K562 (cell line): ENCODE data around the gene UPP1. TPM values are rescaled to one million over a fixed set of nuclear protein-coding genes. Genes with fewer than 3 reads are reported as not detected.

ENCODE experiments used
- CTCFL ChIP-seq: IDR thresholded peaks from 2 replicates; pipeline ENCODE4 v1.6.1; 2011; ENCODE audit warnings: borderline replicate concordance, low read depth, mild to moderate bottlenecking, moderate library complexity, low read length; ENCODE audit not compliant: insufficient read depth, poor library complexity, severe bottlenecking
- HDGF ChIP-seq: fragments of 450-650 bp; IDR thresholded peaks from 2 replicates; pipeline ENCODE4 v1.6.1; 2016
- JUNB ChIP-seq: fragments of 450-650 bp; formaldehyde crosslinking; conservative IDR thresholded peaks from 2 replicates; pipeline ENCODE4 v1.4.0; 2020; ENCODE audit warnings: mild to moderate bottlenecking
- NONO ChIP-seq, 2 experiments: fragments of 200-400 bp in 1 of 2; fragments of 450-650 bp in 1 of 2; formaldehyde crosslinking in 1 of 2; IDR thresholded peaks; 2 replicates each; pipeline ENCODE4 v1.6.1; 2017; ENCODE audit warnings: low read depth in 2 of 2, mild to moderate bottlenecking in 2 of 2, moderate library complexity in 2 of 2, low read length in 1 of 2
- NR2C2 ChIP-seq, 2 experiments: fragments of 200-800 bp in 1 of 2; sonication (Bioruptor generic) in 1 of 2; sonication (generic) in 1 of 2; formaldehyde crosslinking in 1 of 2; IDR thresholded peaks; 2 replicates each; pipeline versions ENCODE4 v1.6.1 to v1.8.0; 2016 to 2022; ENCODE audit warnings: mild to moderate bottlenecking in 1 of 2, missing compliant biosample characterization in 1 of 2, missing genetic modification characterization in 1 of 2, missing genetic modification reagents in 1 of 2
- RBM22 ChIP-seq: fragments of 200-400 bp; formaldehyde crosslinking; IDR thresholded peaks from 2 replicates; pipeline ENCODE4 v1.6.1; 2018; ENCODE audit warnings: low read length, low read depth; ENCODE audit not compliant: poor library complexity, severe bottlenecking
- SIN3B ChIP-seq: fragments of 450-650 bp; IDR thresholded peaks from 2 replicates; pipeline ENCODE4 v1.6.1; 2017; ENCODE audit warnings: low read depth, mild to moderate bottlenecking, moderate library complexity
- STAT5A ChIP-seq: IDR thresholded peaks from 2 replicates; pipeline ENCODE4 v1.6.1; 2012; ENCODE audit warnings: low read length, inconsistent platforms, borderline replicate concordance
- ZBTB40 ChIP-seq, 2 experiments: fragments of 450-650 bp in 1 of 2; sonication (generic) in 1 of 2; formaldehyde crosslinking in 1 of 2; IDR thresholded peaks; 2 replicates each; pipeline versions ENCODE4 v1.7.1 to v1.9.0; 2016 to 2022; ENCODE audit warnings: inconsistent platforms in 1 of 2, mild to moderate bottlenecking in 1 of 2, missing genetic modification reagents in 1 of 2
- ZBTB8A ChIP-seq: fragments of 450-650 bp; IDR thresholded peaks from 2 replicates; pipeline ENCODE4 v1.6.1; 2018; ENCODE audit warnings: mild to moderate bottlenecking, moderate library complexity; ENCODE audit not compliant: partially characterized antibody
- ZKSCAN1 ChIP-seq: fragments of 150-350 bp; IDR thresholded peaks from 2 replicates; pipeline ENCODE4 v1.6.1; 2016; ENCODE audit warnings: low read depth, low read length
- ZNF124 ChIP-seq: sonication (generic); formaldehyde crosslinking; IDR thresholded peaks from 2 replicates; pipeline ENCODE4 v1.8.1; 2022; ENCODE audit warnings: missing genetic modification reagents
- ZNF668 ChIP-seq: fragments of 250-450 bp; sonication (Bioruptor Pico); IDR thresholded peaks from 2 replicates; pipeline ENCODE4 v1.8.0; 2022; ENCODE audit warnings: mild to moderate bottlenecking, inconsistent platforms
- polyA plus RNA-seq, 8 experiments: library from polyadenylated mRNA; depleted of rRNA in 4 of 8; stranded (reverse) in 5 of 8; unstranded in 3 of 8; fragments of >200 nt; fragmentation: Nextera tagmentation in 2 of 8; fragmentation: Illumina TruSeq in 1 of 8; extraction: Ambion mirVana in 2 of 8; extraction: Trizol in 1 of 8; gene quantifications; 2 replicates each; pipeline versions ENCODE4 v1.2.1 to v1.2.3, GENCODE V29; 2011 to 2014; ENCODE audit warnings: inconsistent platforms in 1 of 8, missing spikeins in 1 of 8
- total RNA-seq, 7 experiments: library from RNA; depleted of rRNA in 6 of 7; stranded (reverse); fragments of >200 nt in 6 of 7; fragmentation: Illumina TruSeq in 2 of 7; extraction: Trizol in 2 of 7; gene quantifications; 2 replicates each; pipeline versions ENCODE4 v1.2.1 to v1.2.3, GENCODE V29; 2011 to 2021; ENCODE audit warnings: low replicate concordance in 1 of 7
- TF ChIP-seq, protein P1 (sequence below): fragments of 250-450 bp; sonication (Bioruptor Pico); IDR thresholded peaks from 2 replicates; pipeline ENCODE4 v1.5.1; 2021; ENCODE audit warnings: mild to moderate bottlenecking

UPP1 gene
- total and polyA plus RNA-seq, 9 of the 15 experiments (the other 6 are each of a cell fraction or from before 2014, with no cell fraction given): 0.38 to 2.4 (median 0.61) TPM

DNA sequence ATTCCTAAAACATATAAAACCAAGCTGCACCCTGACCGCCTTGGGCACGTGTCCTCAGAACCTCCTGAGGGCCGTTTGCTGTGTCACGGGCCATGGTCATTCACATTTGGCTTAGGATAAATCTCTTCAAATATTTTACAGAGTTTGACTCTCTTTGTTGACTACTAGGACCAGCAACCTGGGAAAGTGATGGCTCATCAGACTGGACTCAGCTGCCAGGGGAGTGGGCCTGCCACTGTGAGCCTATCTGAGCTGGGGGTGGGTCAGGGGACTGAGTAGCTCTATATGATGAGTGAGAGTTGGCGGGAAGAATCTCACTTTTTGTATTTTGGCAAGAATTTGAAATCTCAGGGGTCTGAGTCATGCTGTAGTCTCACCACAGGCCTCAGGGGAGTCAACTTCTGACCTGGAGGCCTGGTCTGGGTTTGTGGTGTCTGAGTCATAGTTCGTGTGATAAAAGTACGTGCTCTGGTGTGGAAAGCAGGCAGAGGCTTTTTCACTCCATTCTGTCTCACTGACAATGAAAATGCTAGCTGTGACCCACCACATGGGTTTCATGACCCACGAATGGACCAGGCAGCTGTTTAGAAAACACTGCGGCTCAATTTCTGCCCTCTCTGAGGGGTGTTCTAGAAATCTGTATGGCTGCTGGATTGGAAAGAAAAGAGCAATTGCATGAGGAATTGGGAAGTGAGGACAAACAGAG lies 4.2 kb upstream of the UPP1 start (continued):
- TF ChIP-seq ZBTB40 (IDR thresholded peaks at IDR 0.05): no peak
- TF ChIP-seq ZBTB40 (CRISPR knock-in tag; IDR thresholded peaks at IDR 0.05): no peak
- TF ChIP-seq, protein P1, sequence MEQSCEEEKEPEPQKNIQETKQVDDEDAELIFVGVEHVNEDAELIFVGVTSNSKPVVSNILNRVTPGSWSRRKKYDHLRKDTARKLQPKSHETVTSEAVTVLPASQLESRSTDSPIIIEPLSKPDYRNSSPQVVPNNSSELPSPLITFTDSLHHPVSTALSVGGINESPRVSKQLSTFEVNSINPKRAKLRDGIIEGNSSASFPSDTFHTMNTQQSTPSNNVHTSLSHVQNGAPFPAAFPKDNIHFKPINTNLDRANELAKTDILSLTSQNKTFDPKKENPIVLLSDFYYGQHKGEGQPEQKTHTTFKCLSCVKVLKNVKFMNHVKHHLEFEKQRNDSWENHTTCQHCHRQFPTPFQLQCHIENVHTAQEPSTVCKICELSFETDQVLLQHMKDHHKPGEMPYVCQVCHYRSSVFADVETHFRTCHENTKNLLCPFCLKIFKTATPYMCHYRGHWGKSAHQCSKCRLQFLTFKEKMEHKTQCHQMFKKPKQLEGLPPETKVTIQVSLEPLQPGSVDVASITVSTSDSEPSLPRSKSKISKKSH (CRISPR knock-in tag): no peak
- TF ChIP-seq SIN3B: no peak
- no peak for TF ChIP-seq ZNF668 (CRISPR knock-in tag)
- no peak for TF ChIP-seq ZBTB8A
- no peak for TF ChIP-seq CTCFL
- no peak for TF ChIP-seq NR2C2 (CRISPR knock-in tag; IDR thresholded peaks at IDR 0.05)
- TF ChIP-seq NR2C2 (tag; IDR thresholded peaks at IDR 0.05): peak; percentile 88
- no peak for TF ChIP-seq RBM22
- TF ChIP-seq JUNB (CRISPR knock-in tag): peak; percentile 49; the same call in 1 of the 2 replicates
- no peak for TF ChIP-seq ZNF124 (CRISPR knock-in tag)
- peak; percentile 20; the same call in 1 of the 2 replicates for TF ChIP-seq STAT5A
- no peak for TF ChIP-seq NONO (IDR thresholded peaks at IDR 0.05; ENCODE audit: low read depth in 2 of 2, low read length in 1 of 2)
- no peak for TF ChIP-seq HDGF
- TF ChIP-seq ZKSCAN1: no peak
